ENCODE data around the gene CACNB2.

DNA sequence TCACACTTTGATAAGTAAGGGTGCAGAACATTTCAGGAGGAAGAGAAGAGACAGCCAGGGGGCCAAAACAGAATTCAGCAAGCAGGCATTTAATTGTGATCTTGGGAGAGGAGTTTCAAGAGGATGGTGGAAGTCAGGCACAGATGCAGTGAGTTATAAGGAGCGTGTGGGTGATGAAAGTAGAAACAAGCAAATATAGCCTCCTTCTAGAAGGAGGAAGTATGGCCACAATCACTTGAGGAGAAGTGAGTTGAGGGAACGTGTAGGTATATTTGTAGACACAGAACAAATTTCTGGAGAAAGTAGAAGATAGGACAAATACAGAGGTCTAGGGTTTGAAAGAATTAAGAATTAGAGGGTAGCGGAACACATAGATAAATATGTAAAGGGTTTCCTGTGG, 165.8 kb downstream of the CACNB2 start:
- TF ChIP-seq EZH2 (IDR thresholded peaks at IDR 0.05) = no peak
- TF ChIP-seq, protein P1, sequence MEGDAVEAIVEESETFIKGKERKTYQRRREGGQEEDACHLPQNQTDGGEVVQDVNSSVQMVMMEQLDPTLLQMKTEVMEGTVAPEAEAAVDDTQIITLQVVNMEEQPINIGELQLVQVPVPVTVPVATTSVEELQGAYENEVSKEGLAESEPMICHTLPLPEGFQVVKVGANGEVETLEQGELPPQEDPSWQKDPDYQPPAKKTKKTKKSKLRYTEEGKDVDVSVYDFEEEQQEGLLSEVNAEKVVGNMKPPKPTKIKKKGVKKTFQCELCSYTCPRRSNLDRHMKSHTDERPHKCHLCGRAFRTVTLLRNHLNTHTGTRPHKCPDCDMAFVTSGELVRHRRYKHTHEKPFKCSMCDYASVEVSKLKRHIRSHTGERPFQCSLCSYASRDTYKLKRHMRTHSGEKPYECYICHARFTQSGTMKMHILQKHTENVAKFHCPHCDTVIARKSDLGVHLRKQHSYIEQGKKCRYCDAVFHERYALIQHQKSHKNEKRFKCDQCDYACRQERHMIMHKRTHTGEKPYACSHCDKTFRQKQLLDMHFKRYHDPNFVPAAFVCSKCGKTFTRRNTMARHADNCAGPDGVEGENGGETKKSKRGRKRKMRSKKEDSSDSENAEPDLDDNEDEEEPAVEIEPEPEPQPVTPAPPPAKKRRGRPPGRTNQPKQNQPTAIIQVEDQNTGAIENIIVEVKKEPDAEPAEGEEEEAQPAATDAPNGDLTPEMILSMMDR (IDR thresholded peaks at IDR 0.05) = no peak

Measured in neural progenitor cell (in vitro differentiated cells).